Cardiac muscle cell (in vitro differentiated cells and primary cell): ENCODE data around the gene LRFN3. TPM values are rescaled to one million over a fixed set of nuclear protein-coding genes. Genes with fewer than 3 reads are reported as not detected.

Experiments used
- DNase-seq, 2 donors: peaks; one replicate each; pipeline versions ENCODE4 v3.0.0 to v3.0.0-alpha.2; 2010 to 2017; ENCODE audit warnings: low read depth in 1 of 2, low spot score in 1 of 2
- H3K27ac ChIP-seq: fragments of 200-600 bp; sonication (generic); 2 replicates; pipeline ENCODE4 v1.5.1; 2016
- H3K27me3 ChIP-seq: fragments of 200-600 bp; sonication (generic); 2 replicates; pipeline ENCODE4 v1.6.0; 2016; ENCODE audit warnings: control low read depth
- H3K36me3 ChIP-seq: fragments of 200-600 bp; sonication (generic); 2 replicates; pipeline ENCODE4 v1.5.1; 2016; ENCODE audit warnings: control low read depth
- H3K4me1 ChIP-seq: fragments of 200-600 bp; sonication (generic); 2 replicates; pipeline ENCODE4 v1.8.1; 2017; ENCODE audit warnings: low read depth, mild to moderate bottlenecking, mixed run types
- H3K4me3 ChIP-seq: fragments of 200-600 bp; sonication (generic); 2 replicates; pipeline ENCODE4 v1.5.1; 2016; ENCODE audit warnings: mild to moderate bottlenecking
- H3K9me3 ChIP-seq: fragments of 200-600 bp; sonication (generic); 2 replicates; pipeline ENCODE4 v1.5.1; 2017; ENCODE audit warnings: low read depth, mild to moderate bottlenecking, control low read depth
- CTCF ChIP-seq: IDR thresholded peaks from 2 replicates; pipeline ENCODE4 v1.5.1; 2012; ENCODE audit warnings: low read depth, mild to moderate bottlenecking, low read length
- polyA plus RNA-seq: library from polyadenylated mRNA; unstranded; fragments of >200 nt; fragmentation: Nextera tagmentation; extraction: Ambion mirVana; gene quantifications from 2 replicates; pipeline ENCODE4 v1.2.1, GENCODE V29; 2016
- total RNA-seq: library from RNA; depleted of rRNA; stranded (reverse); fragments of >200 nt; gene quantifications from 2 replicates; pipeline ENCODE4 v1.2.3, GENCODE V29; 2016

The LRFN3 gene
- total and polyA plus RNA-seq, 2 experiments from 2014 or later: 14.3 to 16.0 TPM

GRCh38 chr19:35943321-35944301, 7.4 kb downstream of the LRFN3 start:
- Histone ChIP-seq H3K27me3 (no peaks in the 10 kb centered on the region), H3K4me3 (no peak overlapping the region), H3K36me3 (no peaks in the 10 kb centered on the region), H3K9me3 (no peaks in the 10 kb centered on the region), H3K27ac (no peak overlapping the region), H3K4me1 (no peaks in the 10 kb centered on the region)
- TF ChIP-seq CTCF: no peak
- no peak for DNase-seq

GRCh38 chr19:35944556-35944955, 8.4 kb downstream of the LRFN3 start:
- Histone ChIP-seq H3K4me3 (no peak overlapping the region), H3K27me3 (no peaks in the 10 kb centered on the region), H3K27ac (no peak overlapping the region), H3K36me3 (no peaks in the 10 kb centered on the region), H3K9me3 (no peaks in the 10 kb centered on the region), H3K4me1 (no peaks in the 10 kb centered on the region)
- no peak for TF ChIP-seq CTCF
- DNase-seq: no peak

- H3K4me3 ChIP-seq: no peak overlapping the region
- no peak overlapping the region for H3K27ac ChIP-seq
- no peaks in the 10 kb centered on the region for H3K36me3 ChIP-seq
- H3K27me3 ChIP-seq: no peaks in the 10 kb centered on the region
- TF ChIP-seq CTCF: no peak
- H3K4me1 ChIP-seq: no peaks in the 10 kb centered on the region
- DNase-seq: no peak
- H3K9me3 ChIP-seq: no peaks in the 10 kb centered on the region
Observed at GRCh38 chr19:35945121-35945790, 9.1 kb downstream of the LRFN3 start.

- Histone ChIP-seq H3K27ac (no peak overlapping the region), H3K4me3 (no peak overlapping the region), H3K9me3 (no peaks in the 10 kb centered on the region), H3K36me3 (no peaks in the 10 kb centered on the region), H3K27me3 (no peaks in the 10 kb centered on the region), H3K4me1 (no peaks in the 10 kb centered on the region)
- DNase-seq: no peak
- TF ChIP-seq CTCF: no peak
Observed at GRCh38 chr19:35946203-35946602, 10.0 kb downstream of the LRFN3 start.

GRCh38 chr19:35949131-35949530, 13.0 kb downstream of the LRFN3 start:
- Histone ChIP-seq H3K27ac (no peak overlapping the region), H3K4me1 (no peaks in the 10 kb centered on the region), H3K4me3 (no peak overlapping the region), H3K27me3 (no peaks in the 10 kb centered on the region), H3K9me3 (no peaks in the 10 kb centered on the region), H3K36me3 (no peaks in the 10 kb centered on the region)
- no peak for TF ChIP-seq CTCF
- DNase-seq: no peak
